GM12872 (cell line): ENCODE measurements around the gene LRP8.

ENCODE experiments used
- TF ChIP-seq, protein P1 (sequence below): IDR thresholded peaks from 3 replicates; pipeline ENCODE4 v1.5.1; 2011; ENCODE audit warnings: low read depth, mild to moderate bottlenecking, low read length, moderate library complexity; ENCODE audit not compliant: insufficient read depth

LRP8 gene

DNA sequence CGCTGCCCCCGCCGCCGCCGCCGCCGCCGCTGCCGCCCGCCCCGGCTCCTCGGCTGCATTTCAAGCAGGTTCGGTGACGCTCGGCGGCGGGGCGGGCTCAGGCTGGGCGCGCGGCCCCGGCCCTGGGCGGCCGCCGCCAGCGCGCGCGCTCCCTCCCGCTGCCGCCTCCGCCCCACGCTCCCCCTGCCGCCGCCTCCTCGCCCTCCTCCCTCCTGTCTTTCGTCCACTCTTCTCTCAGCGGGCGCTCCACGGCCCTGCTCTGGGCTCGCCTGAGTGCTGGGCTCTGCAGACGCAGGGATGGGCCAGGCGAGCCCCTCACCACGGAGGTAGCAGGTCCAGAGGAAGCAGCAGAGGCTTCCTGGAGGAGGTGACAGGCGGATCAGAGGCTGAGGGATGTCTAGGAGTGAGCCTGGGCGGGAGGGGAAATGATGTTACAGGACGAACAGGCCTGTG, at the start of gene LRP8:
TSS of gene LRP8 (minus strand) at position 62 of the 453 bp plus-strand sequence. CDS start 158 bp downstream, outside the sequence.
- TF ChIP-seq, protein P1, sequence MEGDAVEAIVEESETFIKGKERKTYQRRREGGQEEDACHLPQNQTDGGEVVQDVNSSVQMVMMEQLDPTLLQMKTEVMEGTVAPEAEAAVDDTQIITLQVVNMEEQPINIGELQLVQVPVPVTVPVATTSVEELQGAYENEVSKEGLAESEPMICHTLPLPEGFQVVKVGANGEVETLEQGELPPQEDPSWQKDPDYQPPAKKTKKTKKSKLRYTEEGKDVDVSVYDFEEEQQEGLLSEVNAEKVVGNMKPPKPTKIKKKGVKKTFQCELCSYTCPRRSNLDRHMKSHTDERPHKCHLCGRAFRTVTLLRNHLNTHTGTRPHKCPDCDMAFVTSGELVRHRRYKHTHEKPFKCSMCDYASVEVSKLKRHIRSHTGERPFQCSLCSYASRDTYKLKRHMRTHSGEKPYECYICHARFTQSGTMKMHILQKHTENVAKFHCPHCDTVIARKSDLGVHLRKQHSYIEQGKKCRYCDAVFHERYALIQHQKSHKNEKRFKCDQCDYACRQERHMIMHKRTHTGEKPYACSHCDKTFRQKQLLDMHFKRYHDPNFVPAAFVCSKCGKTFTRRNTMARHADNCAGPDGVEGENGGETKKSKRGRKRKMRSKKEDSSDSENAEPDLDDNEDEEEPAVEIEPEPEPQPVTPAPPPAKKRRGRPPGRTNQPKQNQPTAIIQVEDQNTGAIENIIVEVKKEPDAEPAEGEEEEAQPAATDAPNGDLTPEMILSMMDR: no peak

DNA sequence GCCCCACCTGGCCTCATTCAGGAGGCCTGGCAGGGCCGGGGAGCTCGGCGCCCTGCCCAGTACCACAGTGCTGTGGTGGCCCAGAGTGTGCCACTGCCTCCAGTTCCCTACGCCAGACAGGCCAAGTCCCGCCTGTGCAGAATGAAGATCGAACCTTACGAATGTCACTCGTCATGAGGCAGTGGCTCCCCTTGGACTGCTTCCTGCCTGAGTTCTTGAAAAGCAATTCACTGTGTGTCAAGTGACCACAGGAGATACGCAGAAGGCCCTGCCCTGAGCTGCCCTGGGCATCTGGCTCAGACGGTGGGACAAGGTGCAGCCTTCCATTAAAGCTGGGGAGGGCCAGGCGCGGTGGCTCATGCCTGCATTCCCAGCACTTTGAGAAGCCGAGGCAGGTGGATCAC, 49.6 kb upstream of the LRP8 start:
- TF ChIP-seq, protein P1: no peak

DNA sequence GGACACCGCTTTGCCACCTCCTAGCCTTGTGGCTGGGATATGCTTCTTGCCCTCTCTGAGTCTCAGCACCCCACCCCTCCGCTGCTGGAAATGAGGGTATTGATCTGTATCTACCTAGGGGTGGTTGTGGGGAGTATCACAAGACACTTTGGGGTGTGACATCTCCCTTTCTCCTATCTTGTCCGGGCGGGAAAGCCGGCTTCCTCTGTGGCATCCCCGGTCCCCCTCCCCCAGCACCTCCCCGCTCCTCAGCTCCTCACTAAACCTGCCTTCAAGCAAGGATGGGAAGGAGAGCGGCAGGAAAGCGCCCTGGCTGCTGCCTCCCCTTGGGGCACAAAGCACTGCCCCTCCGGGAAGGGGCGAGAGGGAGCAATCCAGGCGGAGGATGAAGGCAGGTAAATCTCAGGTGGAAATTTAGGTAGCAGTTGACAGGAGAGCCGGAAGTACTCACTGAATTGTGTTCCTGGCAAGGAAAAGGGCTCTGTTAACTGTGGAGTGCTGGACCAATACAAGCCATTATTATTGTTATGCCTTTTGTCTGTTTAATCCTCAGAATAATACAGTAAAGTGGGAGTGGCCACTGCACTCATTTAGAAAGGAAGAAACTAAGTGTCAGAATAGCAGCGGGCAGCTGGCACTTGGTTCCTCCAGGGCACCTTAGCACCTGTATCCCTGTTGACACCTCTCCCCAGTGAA, 49.0 kb upstream of the LRP8 start:
- TF ChIP-seq, protein P1: no peak

DNA sequence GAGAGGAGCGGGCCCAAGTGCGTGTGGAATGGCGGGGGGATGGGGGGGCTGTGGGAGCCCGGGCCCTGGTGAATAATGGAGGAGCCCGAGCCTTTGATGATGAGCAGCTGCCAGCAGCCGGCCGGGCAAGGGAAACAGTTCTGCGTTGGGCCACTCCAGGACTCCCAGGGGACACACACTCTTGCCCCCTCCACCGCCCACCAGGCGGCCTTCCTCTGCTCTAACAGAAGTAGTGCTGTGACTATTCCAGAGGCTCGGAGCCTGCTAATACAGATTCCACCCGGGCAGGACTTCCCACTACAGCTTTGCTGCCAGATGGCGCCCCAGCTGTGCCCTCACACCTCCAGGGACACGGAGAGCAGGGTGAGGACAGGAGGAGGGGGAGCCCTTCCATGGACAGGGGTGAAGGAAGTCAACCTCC, 48.2 kb upstream of the LRP8 start:
- TF ChIP-seq, protein P1: no peak

DNA sequence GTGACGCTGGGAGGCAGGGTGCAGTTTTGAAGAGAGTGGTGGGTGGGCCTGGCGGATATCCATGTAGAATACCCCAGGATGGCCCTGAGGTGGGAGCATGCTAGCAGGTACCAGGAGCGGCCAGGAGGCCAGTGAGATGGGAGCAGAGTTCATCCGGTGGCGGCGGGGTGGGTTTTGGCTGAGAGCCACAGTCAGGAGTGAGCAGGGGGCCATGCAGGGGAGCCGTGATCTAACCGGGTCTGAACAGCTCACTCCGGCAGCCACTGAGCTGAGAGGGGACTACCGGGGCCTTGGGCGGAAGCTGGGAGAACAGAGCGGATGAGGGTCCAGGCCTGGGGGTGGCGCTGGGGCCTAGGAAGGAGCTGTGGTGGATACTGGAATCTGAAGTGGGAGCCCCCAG, 47.6 kb upstream of the LRP8 start:
- TF ChIP-seq, protein P1: no peak

DNA sequence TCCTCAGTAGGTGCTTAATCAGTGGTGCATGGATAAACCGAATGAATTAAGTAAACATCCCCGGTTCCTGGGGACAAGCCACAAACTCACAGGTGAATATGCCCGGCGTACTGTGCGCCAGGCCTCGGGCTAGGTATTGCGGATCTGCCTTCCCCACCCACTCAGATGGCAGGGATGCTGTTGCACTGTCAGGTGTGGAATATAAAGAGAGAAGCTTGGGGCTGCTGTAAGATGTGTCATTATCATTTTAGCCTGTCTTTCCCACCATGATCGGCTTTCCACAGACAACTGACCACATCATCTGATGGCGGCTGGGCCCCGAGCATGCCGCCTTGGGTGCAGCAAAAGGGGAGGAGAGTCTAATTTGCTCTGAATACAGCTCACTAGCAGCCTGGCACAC, 45.4 kb upstream of the LRP8 start:
- TF ChIP-seq, protein P1: no peak

DNA sequence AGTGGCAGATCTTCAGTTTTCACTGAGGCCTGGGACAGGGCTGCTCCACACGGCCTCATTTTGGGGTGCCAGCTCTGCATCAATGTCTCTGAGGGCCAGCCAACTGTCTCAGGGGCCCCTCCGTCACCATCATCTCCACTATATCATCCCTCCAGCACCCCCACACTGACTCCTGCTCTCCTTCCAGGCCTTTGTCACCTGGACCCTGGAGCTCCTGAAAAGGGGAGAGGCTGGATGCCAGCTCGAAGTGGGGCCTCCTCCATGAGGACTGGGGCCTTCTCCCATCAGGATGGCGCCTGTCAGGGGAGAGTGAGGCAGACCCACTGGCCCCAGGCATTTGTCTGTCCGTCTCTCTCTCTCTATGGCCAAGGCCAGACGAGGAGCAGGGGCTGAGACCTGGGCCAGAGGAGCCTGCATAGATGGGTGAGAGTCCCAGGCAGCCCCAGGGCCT, 44.7 kb upstream of the LRP8 start:
- TF ChIP-seq, protein P1: no peak
